HG03135 (cell line): ENCODE data around the gene P3H1.
"Not testable (repeated sequence)": the region's sequence is repeated elsewhere in the genome, so short reads cannot be mapped to it uniquely, and the experiment has no call there.

Experiments
- ATAC-seq: cut with Tn5 transposase; IDR thresholded peaks from one replicate; pipeline ENCODE4 v1.9.1; 2021; ENCODE audit warnings: mild to moderate bottlenecking, moderate library complexity; ENCODE audit not compliant: unreplicated experiment

Gene P3H1, protein sequence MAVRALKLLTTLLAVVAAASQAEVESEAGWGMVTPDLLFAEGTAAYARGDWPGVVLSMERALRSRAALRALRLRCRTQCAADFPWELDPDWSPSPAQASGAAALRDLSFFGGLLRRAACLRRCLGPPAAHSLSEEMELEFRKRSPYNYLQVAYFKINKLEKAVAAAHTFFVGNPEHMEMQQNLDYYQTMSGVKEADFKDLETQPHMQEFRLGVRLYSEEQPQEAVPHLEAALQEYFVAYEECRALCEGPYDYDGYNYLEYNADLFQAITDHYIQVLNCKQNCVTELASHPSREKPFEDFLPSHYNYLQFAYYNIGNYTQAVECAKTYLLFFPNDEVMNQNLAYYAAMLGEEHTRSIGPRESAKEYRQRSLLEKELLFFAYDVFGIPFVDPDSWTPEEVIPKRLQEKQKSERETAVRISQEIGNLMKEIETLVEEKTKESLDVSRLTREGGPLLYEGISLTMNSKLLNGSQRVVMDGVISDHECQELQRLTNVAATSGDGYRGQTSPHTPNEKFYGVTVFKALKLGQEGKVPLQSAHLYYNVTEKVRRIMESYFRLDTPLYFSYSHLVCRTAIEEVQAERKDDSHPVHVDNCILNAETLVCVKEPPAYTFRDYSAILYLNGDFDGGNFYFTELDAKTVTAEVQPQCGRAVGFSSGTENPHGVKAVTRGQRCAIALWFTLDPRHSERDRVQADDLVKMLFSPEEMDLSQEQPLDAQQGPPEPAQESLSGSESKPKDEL

DNA sequence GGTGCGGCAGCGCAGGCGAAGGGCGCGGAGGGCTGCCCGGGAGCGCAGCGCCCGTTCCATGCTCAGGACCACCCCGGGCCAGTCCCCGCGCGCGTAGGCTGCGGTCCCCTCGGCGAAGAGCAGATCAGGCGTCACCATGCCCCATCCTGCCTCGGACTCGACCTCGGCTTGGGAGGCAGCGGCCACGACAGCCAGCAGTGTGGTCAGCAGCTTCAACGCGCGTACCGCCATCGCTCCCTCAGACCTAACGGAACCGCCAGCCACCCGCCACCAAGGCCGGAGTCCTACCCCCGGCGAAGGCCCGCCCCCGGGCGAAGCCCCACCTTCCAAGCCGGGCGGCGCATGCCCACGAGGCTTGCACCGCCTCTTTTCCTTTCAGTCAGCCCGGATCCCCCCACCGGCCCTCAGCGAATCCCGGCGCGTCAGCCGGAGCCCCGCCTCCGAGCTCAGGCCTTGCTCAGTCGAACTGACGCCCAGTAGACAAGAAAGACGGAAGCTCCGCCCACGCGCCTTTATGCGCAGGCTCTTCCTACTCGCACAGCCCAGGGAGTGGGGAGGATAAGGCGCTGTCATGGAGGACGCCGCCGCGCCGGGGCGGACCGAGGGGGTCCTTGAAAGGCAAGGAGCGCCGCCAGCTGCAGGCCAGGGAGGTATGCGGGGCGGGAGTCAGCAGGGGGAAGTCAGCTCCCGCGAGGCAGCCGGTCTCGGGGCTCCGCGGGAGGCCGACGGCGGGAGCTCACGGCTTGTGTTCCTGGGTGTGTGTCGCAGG is at the start of gene P3H1, which contains the start of gene C1orf50:
P3H1 (minus strand) TSS at position 288 of the 769 bp plus-strand sequence; CDS start at position 231, 57 bp downstream.
C1orf50 (plus strand) TSS at position 509 of the 769 bp plus-strand sequence; CDS start at position 572, 63 bp downstream.
- peak; percentile 90 for ATAC-seq

DNA sequence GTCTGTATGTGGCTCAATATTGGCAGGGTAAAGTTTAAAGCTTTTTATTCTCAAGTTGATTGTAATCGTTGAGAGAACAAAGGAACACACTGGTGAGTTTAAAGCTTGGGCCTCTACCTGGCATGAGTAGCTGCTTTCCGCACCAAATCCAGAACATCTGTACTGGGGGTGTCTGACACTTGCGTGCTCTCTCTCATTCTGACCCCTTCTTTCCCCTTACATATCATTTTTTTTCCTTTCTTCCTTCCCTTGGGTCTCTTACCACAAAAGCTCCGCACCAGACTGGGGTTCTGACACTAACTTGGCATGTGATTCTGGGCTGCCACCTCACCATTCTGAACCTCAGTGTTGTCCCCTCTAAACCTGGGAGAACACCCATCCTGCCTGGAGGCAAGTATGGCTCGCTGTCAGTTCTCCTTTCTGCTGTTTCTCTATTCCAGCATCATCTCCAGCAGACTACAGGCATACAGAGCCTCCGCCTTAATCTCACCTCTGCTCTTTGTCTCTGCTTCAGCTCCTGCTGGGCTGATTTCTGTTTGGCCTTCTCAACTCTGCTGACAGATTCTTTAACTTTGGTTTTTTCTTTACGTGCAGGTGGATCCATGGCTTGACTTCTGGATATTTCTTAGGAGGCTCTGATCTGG is 49.2 kb upstream of the P3H1 start:
- peak; percentile 3 for ATAC-seq

DNA sequence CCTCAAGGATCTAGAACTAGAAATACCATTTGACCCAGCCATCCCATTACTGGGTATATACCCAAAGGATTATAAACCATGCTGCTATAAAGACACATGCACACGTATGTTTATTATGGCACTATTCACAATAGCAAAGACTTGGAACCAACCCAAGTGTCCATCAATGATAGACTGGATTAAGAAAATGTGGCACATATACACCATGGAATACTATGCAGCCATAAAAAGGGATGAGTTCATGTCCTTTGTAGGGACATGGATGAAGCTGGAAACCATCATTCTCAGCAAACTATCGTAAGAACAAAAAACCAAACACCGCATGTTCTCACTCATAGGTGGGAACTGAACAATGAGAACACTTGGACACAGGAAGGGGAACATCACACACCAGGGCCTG is 48.0 kb upstream of the P3H1 start:
- ATAC-seq = not testable (repeated sequence)

DNA sequence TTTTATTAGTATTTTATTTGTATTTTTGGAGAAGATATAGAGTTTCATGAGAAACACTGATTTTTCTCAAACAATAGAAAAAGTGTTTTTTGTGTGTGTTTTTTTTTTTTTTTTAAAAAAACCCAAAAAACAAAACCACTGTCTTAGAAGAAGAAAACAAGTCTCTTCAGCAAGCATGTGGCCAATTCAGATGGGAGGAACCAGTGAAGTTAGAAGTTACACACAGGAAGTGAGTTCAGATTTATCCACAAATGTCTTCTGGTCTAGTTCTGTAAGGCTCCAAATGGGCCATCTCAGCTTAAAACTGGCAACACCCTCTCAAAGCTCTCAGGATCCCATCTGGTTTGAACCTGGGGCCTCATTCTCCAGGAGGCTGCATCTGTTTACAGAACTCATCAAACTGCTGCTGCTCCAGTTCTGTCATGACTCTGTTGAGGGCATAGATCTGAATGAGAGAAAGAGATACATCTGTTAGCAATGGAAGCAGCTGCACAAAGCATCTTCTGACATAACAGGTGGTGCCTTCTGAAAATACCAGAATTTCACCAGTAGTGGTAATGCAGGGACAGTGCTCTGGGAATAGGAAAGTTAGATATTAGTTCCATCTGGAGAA is 40.3 kb upstream of the P3H1 start:
- ATAC-seq = no peak

DNA sequence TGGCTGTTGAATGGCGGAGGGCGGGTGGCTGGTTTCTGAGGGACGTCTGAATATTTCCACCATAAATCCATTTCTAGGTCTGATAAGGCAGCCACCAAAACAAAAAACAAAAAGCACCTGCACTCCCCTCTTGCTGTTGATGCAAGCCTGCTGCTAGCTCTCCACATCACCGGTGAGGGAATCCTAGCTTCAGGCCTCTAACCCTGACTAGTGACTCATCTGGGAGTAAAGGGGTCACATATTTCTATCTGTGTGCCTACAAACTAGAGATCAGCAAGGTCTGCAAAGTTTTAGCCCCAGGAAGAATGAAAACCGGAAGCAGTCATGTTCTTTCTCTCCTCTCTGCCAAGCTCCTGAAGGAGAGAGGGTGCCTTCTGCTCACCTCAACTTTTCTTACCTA is 39.8 kb upstream of the P3H1 start:
- ATAC-seq = no peak

DNA sequence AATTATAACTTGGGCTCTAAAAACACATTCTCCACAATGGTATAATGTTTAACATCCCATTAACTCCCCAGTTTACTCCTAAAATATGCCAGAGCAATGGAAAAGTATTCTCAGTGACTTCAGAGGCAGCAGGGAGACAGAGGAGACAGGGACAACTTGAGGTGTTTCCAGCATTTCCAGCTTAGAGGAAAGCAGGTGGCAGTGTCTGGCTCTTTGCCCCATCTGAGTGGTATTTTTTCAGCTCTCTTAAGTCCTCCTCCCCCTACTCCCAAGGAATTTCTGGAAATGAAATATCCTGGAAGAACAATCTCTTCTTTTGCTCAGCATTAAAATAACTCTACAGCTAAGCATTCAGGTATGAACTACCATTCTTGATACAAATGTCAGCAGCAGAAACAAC is 39.3 kb upstream of the P3H1 start:
- no peak for ATAC-seq

DNA sequence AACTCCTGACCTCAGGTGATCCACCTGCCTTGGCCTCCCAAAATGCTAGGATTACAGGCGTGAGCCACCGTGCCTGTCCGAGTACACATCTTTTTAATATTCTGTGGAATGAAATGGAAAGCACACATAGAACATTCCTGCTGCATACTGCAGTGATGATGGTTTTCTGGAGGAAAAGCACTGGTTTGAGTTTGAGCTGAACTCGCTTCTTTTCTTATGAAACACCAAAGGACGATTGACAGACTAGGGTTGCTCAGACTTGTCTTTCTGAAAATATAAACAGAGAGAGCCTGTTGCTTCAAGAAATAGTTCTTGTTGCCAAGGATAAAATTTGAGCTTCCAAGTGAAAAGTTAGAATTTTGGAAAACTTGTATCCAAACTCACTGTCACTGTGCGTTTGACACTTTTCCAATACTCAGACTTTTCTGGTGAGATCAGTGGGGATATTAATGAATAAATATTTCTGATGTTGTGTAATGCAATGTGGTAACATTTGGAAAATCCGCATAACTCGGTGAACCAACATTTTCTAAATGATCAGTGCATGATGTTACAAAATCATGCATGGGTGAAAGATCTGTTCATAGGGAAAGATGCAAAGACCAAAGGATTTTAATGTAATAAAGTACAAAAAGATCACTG is 35.1 kb upstream of the P3H1 start:
- no peak for ATAC-seq

DNA sequence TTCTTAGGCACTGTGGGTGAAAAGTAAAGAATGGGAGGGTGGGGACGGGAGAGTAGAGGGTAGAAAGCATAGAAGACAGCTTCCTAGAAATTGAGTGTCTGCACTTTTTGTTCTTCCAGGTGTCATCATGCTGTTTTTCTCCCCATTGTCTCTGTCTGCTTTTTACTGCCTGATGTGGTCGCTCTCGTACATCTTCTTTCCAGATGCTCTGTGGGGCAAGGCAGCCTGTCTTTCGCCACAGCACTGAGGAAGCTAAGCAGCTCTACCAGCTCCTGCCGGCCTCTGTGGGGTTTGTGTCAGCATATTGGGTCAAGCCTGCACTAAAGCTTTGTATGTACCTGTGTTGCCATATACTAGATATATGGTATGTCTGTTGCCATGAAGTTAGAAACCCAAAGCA is 31.2 kb upstream of the P3H1 start:
- ATAC-seq = no peak

DNA sequence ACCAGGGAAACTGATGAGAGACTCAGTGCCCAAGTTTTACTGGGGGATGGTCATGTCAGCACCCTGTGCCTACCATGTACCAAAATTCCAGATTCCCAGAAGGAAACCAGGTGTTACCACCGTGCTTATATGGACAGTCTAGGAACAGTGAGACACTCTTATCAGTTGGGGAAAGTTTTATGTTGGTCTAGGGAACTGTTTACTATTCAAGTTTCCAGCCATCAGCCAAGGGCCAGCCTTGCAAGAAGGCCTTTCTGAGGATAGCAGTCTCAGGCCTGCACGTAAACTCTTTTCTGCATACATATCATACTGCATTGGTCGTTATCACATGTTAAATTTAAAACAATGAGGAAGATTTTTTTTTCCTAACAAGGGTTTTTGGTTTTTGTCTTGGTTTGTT is 30.6 kb upstream of the P3H1 start:
- no peak for ATAC-seq

DNA sequence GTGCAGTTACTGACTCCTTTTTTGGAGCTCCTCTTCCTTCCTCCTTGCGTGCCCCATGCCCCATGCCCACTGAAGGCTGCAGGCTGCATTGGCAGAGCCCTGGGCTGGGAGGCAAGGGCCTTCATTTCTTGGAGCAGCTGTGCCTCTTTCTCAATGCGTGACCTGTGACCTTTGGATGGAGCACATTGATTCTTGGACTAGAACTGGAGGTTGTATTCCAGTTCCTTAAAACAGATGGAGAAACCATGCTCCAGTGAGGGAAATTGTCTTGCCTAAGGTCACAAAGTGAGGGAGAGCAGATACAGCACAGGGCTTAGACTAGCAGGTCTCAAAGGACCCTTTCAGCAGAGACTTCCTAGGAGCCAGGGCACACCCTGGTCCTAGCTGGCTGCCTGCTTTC is 27.0 kb upstream of the P3H1 start:
- no peak for ATAC-seq

DNA sequence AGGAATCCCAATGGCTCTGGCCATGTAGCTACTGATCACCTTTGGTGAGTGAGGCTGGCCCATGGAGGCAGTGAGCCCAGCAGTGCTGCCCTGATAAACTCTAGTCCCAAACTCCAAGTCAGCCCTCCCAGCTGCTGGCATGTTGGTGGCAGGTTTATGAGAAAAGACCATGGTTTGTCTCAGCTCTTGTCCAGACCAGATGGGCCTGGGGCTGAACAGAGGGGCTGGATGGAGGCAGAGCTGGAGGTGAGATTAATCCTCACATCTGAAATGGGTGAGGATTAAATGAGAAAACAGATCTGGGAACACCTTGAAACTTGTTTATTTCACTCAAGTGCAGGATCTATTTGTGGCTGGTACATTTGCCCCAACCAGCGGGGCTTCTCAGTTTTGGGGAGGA is 21.2 kb upstream of the P3H1 start:
- no peak for ATAC-seq

DNA sequence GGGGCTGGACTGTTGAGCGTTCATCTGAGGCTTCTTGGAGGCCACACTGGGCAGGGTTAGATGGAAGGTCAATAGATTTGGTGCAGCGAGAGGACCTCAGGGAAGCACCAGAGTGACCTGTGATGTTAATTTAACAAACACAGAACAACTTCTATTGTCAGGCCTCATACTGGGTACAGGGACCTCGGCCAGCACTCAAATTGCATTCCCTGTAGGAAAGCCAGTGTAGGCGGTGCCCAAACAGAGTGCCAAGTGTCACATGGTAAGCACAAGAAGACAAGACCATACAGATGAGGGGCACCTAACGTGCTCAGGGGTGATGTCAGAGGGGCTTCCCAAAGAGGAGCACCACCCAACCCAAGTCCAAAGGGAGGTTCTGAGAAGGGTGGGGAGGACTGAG is 19.3 kb upstream of the P3H1 start:
- no peak for ATAC-seq

DNA sequence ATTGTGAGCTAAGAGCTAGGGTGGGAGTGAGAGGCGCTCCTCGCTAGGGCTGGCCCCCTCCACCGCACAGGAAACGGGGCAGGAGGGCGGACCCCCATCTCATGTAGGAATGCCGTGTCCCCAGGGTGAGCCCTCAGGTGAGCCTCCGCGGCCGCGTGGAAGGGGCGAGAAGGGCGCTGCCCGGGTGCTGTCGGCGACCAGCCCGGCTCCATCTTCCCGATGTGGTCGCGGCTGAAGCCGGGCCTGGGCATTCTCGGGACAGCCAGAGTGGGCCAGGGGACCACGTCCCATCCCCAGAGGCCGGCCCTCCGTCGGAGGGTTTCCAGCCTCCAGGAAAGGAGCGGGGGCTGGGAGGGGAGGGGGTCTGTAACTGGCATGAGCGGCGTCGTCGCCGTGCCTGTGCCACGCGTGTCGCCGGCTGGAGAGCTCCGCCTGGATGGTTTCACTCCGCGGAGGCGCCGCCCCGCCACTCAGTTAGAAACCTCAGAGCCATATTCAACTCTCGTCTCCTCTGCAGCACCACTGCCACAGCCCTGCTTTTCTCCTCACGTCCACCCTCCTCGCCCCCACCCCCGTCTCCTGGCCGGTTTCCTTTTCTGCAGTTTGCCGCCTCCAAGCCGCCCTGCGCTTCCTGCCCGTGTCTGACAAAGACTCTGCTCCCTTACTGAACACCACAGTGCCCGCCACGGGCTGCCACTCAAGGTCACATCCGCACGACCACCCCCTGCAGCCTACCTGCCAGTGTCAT is 18.3 kb upstream of the P3H1 start, which contains the start of gene TMEM269:
TMEM269 (plus strand) TSS at position 46 of the 748 bp plus-strand sequence. CDS start 4,903 bp downstream, outside the sequence.
- ATAC-seq = no peak

DNA sequence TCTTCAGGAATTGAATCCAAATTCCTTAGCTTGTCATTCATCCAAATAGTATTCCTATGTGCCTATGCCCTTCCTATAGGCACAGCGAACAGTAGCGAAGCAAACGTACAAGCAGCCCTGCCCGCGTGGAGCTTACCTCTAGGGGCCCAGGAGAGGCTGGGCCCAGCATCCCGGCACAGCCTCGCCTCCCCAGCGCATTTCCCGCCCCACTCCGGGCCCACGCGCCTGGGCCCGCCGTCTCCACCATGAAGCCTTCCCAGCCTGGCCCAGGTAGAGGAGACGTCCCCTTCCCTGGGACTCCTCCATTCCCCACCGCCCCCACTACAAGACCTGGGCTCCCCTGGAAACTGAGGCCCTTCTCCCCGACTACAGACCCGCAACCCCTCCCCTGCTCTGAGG is 17.7 kb upstream of the P3H1 start:
- ATAC-seq = no peak

DNA sequence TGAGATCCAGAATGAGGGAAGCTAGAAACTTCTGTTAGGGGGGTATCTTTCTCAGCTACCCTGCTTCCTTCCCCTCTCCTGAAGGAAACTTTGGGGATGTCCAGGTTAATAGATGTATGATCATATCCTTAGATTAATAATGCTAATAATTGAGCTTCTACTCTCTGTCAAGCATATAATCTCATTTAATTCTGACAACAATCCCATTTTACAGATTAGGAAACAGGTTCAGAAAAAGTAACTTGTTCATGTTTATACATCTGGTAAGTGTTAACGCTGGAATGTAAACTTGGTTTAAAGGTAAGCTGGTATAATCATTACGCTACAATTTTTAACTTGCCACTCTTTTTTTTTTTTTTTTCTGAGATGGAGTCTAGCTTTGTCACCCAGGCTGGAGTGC is 16.3 kb upstream of the P3H1 start:
- ATAC-seq = no peak

DNA sequence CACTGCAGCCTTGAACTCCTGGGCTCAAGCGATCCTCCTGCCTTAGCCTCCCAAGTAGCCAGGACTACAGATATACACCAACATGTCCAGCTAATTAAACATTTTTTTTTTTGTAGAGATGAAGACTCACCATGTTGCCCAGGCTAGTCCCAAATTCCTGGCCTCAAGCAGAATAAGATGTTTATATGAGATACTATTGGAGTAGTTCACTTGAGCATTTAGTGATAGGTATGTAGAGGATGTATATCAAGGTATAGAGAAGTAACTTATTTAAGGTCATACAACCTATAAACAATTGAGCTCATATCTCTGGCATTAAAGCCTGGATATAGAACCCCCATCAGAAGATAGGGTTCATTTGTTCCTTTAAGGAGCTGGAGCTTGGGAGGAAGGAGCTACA is 13.3 kb upstream of the P3H1 start:
- ATAC-seq = no peak

DNA sequence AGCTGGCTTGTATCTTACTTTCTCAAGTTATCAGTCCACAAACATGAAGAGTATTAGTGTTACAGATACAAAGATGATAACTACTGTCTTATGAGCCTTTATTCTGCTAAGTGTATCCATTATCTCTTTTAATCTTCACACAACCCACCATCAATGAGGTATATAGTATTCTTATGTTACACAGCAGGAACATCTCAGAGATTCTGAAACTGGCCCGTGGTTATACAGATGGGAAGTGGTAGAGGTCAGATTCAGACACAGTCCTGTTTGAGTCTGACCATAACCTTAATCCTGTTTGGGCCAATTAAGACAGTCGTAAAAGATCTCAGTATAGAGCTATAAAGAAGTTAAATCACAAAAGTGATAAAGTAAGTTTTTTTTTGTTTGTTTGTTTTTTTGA is 12.9 kb upstream of the P3H1 start:
- ATAC-seq = peak; percentile 54

DNA sequence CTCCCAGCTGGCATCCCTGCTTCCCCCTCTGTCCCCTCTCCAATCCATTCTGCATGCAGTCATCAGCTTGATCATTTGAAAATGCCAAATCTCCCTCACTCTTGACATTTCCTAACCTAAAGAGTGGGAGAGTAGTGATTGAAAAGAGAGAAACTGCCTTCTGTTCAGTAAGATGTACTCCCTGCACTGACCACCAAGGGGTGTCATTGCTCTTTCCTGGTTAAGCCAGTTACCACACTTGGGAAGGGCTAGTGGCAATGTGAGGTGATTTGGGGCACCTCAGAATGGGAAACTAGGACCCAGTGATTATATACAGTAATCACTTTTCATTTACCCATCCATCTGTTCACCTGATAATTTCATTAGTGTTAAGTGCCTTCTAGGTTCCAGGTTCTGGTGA is 11.0 kb upstream of the P3H1 start:
- no peak for ATAC-seq

DNA sequence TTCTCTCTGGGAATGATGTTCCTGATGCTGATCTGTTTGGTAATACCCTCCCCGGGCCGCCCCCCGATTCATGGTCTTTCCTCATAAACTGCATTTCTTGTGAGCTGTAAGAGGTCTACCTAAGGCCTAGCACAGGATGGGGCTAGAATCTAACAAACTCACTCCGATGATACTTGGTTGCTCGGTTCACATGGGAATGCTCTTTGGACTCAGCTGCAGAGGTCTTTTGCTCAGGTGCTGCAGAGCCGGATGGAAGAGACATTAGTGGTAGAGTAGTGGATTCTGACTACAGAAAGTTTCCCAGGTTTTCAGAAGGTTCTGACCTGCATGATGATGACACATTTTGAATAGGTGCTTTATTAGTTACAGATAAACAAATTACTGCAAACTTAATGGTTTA is 9.7 kb upstream of the P3H1 start:
- no peak for ATAC-seq
